Head of caudate nucleus (tissue), 42 donors: Measurements from ENCODE around the gene FFAR2.
"Not testable (repeated sequence)": the region's sequence is repeated elsewhere in the genome, so short reads cannot be mapped to it uniquely, and the experiment has no call there.

ENCODE experiments used
- DNase-seq, 42 donors: peaks; one replicate each; pipeline versions ENCODE4 v3.0.0 to v3.0.0-alpha.2; 2020 to 2021; ENCODE audit warnings: mixed read lengths in 7 of 42
- intact Hi-C: fragments of 100-400 bp; cut with DNase I; formaldehyde crosslinking; loops from one replicate; pipeline ENCODE4 v1.15.0; 2022

The FFAR2 gene

GRCh38 chr19:35447606-35448469 is at the start of gene FFAR2:
FFAR2 (plus strand) TSS chr19:35448257; CDS start chr19:35449715, 1,458 bp downstream.
- no peak for DNase-seq
- intact Hi-C loops = no loop called here

- intact Hi-C loops = no loop called here
- no peak for DNase-seq
Measured at GRCh38 chr19:35398570-35398969, 49.5 kb upstream of the FFAR2 start.

DNA sequence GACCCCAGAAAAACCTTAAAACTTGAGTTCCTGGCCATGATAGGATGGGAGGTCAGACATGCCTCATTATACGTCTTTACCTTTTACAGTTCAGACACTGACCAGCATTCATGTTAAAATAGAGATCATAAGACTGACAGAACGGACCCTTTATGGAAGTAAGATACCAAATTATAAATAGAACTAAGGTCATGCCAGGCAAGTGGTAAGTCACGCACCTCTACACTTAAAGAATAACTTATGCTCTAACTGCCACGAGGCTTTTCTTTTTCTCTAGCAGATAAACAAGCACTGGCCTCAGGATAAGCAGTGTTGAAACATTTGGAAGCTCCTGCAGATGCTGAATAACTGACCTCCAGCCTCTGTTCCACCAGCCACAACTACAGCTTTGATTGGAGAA is 48.8 kb upstream of the FFAR2 start:
- intact Hi-C loops = no loop called here

DNA sequence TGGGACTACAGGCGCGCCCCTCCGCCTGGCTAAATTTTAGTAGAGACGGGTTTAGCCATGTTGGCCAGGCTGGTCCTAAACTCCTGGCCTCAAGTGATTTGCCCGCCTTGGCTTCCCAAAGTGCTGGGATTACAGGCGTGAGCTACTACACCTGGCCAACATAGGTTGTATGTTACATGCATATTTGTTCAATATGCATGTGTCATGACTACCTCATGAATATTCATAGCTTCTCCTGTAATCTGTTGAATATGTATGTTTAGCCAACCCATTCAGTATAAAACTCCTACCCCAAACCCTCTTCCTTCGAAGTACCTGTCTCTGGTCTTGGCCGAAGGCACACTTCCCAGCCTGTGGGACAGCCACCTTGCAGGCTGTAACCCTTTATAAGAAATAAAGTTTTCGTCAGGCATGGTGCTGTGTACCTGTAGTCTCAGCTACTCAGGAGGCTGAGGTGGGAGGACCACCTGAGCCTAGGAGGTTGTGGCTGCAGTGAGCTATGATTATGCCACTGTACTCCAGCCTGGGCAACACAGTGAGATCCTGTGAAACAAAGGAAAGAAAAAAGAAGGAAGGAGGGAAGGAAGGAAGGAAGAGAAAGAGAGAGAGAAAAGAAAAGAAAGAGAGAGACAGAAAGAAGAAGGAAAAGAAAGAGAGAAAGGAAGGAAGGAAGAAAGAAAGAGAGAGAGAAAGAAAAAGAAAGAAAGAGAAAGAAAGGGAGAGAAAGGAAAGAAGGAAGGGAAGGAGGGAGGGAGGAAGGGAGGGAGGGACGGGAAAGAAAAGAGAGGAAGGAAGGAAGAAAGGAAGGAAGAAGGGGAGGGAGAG is 47.9 kb upstream of the FFAR2 start:
- intact Hi-C loops = no loop called here
- no peak for DNase-seq

More for the DNA sequence above, 48.8 kb upstream of the FFAR2 start:
- DNase-seq = no peak

DNA sequence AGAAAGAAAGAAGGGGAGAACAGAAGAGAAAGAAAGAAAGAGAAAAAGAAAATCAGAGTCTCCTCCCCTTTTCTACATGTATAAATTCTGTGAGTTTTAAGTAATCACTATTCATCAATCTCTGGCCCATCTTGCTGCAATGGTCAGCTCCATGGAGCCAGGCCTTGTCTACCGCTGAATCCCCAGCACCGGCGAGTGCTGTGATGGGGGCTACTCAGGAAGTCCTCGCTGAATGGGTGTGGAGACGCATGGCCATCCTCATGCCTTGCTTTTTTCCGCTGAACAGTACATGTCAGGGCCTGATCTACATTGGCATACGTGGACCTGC is 47.3 kb upstream of the FFAR2 start:
- DNase-seq = no peak
- intact Hi-C loops = no loop called here

- DNase-seq, intact Hi-C loops: not testable (repeated sequence)
Measured at GRCh38 chr19:35401416-35401815, 46.6 kb upstream of the FFAR2 start.

DNA sequence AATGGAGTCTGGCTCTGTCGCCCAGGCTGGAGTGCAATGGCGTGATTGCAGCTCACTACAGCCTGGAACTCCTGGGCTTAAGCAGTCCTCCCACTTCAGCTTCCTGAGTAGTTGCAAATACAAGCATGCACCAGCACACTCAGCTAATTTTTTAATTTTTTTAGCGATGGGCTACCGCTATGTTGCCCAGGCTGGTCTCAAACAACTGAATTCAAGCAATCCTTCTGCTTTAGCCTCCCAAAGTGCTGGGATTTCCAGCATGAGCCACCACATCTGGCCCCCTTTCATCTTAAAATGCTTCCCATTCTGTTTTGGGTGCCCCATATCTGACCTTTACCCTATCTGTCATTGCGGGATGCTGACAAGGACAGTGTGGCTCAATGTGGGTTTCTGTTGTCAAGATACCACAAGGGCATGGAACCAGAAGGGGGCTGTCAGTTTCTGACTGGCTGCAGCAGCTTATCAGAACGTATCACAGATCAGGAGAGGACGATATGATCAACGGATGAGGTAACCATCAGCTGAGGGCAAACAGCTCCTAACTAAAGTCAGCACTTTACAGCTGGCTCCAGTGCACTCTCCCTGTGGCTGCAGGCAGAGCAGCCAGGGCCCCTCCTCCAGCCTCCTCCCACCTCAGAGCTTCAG is 44.8 kb upstream of the FFAR2 start:
- DNase-seq = no peak
- intact Hi-C loops = no loop called here

GRCh38 chr19:35404879-35405622 is 43.0 kb upstream of the FFAR2 start:
- DNase-seq = peak in 2 of 42 donors; percentile 7 to 45
- intact Hi-C loops = no loop called here

GRCh38 chr19:35407619-35408018 is 40.4 kb upstream of the FFAR2 start:
- no peak for DNase-seq
- intact Hi-C loops = no loop called here

GRCh38 chr19:35408284-35409171 is 39.5 kb upstream of the FFAR2 start:
- intact Hi-C loops = no loop called here
- DNase-seq = no peak

DNA sequence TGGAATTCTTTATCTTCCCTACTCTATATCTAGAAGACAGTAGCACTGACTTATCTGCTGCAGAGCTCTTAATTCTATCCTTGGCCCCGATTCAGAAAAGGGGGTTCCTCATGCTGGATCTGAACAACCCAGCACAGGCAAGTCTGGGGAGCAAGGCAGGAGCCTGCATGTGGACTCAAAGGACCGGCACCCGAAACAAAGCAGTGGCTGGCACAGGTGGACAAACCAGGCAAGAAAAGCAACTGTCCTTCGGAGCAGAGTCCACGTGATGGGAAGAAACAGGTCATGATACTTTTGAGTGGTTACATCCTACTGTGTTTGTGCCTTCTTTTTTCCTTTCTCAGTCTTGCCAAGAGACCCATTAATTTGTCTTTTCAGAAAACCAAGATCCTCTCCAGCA is 38.9 kb upstream of the FFAR2 start:
- no peak for DNase-seq
- intact Hi-C loops = no loop called here

GRCh38 chr19:35410487-35410886 is 37.6 kb upstream of the FFAR2 start:
- intact Hi-C loops = no loop called here
- DNase-seq = no peak

DNA sequence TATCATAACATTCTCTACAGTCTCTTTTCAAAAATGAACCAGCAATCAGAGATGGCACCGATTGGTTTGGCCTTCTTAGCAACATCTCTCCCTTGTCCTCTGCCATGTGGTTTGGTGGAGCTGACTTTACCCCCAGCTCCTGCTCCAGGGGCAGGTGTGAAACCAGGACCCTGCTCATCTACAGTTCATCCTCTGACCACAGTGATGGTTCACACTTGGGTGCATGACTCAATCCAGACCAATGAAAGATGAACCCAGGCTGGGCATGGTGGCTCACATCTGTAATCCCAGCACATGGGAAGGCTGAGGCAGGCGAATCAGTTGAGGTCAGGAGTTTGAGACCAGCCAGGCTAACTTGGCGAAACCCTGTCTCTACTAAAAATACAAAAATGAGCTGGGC is 33.6 kb upstream of the FFAR2 start:
- DNase-seq = no peak
- intact Hi-C loops = no loop called here

DNA sequence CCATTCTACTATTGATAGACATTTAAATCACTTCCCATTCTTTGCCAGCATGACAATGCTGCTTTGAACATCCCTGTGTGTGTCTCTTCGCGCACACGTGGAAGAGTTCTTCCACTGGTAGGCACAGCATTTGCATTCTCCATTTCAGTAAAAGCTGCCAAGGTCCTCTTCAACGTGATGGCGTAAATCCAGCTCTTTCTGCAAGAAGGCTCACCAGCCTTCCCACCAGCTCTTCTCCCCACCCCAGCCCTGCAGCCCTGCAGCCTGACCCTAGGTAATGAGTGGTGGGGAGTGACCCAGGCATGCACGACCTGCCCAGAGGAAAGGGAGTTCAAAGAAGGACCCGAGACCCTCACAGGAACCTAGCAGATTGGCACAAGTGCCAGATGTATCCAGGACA is 31.7 kb upstream of the FFAR2 start:
- intact Hi-C loops = no loop called here
- no peak for DNase-seq

DNA sequence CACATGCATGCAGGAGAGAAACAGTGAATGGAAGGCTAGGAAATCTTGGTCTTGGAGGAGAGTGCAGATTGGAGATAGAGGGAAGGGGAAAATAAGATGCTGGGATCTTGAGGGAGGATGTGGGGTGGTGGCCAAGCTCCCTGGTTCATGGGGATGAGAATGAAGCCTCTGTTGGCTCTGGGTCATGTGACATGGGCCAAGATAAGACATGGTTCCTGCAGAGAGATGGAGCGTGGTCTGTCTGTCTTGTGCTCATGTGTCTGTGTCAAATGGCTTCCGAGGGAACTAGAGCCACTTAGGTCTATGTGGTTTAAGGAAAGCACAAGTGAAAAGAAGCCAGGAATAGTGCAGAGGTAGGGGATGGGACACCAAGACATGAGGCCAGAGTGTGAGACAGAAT is 30.8 kb upstream of the FFAR2 start:
- intact Hi-C loops = no loop called here
- no peak for DNase-seq

DNA sequence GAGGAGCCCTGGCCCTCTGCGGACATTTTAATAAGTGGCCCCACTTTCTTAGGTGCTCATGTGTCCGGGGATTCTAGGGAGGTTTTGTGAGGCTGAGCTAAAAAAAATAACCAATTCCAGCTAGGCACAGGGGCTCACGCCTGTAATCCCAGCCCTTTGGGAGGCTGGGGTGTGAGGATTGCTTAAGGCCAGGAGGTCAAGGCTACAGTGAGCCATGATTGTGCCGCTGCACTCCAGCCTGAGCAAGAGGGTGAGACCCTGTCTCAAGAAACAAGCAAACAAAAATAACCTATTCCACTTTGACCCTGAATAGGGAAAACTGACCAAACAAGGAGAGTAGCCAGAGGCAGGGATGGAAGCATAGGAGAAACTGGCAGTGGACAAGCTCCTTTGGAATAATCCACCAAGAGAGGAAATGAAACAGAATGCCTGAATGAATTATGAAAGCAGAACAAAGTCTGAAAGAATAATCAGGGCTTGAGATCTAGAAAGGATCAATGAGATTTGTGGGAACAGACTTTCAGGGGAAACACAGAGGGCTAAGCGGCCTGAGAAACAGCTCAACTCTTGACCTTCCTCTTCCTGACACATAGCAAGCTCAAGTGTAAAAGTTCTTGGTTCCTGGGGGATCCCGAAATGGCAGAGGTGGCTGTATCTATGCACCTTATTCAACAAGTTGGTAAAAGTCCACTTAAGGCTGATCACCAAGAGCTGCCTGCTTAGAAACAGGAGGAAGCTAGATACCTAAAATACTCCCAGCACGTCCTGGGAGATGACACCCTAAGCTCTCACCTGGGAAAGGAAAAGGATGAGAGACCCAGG is 30.1 kb upstream of the FFAR2 start:
- intact Hi-C loops = no loop called here
- no peak for DNase-seq

GRCh38 chr19:35419046-35419445 is 29.0 kb upstream of the FFAR2 start:
- no peak for DNase-seq
- intact Hi-C loops = no loop called here

GRCh38 chr19:35419805-35420204 is 28.3 kb upstream of the FFAR2 start:
- no peak for DNase-seq
- intact Hi-C loops = no loop called here
